ENCODE results near the gene ZNF471.

The ZNF471 gene

DNA sequence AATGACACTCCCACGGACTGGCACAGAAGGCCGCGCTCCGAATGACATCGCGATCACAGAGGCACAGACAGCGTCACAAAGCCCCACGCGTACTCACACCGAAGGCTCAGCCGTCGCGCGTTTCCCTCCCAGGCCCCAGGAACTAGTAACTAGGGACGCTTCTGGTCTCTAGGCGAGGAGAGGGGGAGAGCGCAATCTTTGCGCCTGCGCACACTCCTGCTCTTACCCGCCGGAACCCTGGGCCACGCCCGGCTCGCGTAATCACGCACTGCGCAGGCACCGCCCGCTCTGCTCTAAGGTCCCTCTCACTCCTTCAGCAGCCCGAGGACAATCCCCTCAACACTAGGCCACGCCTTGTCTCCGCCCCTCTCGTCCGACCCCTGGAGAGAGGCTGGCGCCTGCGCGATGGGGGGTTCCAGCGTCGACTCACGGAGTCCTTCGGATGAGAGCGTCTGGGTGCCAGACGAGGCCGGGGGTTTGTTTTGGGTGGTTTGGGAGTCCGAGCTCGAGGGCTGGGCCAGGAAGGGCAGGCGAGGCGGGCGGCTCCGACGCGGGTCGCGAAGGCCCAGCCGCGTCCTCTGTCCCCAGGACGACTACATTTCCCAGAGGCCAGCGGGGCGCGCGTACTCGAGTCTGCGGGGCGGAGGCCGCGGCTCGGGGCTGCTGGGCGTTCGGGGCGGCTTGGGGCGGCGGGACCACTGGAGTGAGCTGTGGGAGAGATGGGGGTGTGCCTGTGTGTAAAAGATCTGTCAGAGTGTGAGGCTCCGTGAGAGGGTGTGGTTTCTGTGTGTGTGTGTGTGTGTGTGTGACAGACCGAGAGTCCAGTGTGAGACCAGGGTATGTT is at the start of gene ZNF471:
Gene ZNF471 (plus strand): TSS at position 410 of the 844 bp plus-strand sequence. CDS start 3,717 bp downstream, outside the sequence.
- peak; percentile 96 for DNase-seq

DNA sequence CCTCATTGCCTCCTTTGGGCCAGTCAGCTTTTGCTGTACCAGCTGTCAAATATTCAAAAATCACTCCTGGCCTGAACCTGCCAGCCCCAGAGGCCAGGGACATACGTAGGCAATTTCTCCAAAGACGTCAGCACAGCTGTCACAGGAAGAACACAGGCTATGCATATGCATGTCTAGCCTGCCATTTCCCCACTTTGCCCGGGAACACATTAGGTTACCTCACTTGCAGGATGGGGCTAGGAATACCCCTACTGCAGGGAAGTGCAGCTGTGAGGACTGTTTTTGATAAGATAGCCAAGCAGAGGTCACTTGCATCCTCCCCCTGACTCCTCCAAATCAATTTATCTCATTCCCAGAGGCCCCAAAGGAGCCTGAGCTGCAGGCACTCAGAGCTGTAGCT is 33.3 kb upstream of the ZNF471 start:
- no peak for DNase-seq

DNA sequence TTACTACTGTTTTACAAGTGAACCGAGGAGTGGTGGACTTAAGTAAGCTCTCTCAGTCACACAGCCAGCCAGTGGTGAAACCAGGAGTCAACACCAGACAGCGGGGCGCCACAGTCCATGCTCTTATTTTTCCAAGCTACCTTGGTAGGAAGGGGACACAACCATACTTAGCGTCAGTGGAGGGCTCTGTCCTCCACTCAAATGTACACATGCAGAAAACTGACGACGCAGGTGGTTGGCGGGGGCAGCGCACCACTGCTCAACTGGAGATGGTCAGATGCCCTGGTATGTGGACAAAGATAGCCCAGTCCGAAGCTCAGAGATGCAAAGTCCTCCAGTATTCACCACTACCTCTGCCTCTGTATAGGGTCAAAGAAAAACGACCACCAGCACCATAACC is 31.6 kb upstream of the ZNF471 start:
- no peak for DNase-seq

DNA sequence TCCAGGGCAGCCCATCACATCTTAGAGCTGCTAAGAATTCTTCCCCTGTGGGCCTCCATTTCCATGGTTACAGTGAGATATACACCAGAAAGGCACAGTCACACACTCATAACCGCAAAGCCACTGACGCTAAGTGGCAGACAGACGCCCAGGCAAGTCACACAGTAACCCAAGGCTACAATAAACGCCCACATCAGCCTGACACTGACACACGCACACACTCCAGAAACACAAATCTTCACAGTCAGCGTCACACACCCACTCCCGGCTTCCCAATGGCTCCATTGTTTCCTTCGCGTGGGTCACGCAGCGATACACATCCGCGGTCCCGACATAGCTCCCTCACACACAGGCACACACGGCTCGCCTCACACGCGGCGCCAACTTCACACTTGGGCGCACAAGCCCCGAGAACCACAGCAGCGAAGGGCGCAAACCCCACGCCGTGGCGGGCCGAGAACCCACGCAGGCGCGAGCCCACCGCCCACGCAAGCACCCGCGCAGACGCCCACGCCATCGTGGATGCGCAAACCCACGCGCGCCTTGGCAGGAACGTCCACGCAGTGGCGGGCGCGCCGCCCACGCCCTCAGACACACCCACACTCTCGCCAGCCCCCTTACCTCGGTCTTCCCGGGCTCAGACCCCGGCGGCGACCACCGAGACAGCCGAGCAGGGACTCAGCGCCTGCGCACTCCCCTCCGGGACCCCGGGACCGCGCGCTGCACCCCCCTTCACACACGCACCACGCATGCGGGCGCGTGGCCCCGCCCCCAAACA is 30.8 kb upstream of the ZNF471 start, which contains the start of gene ZNF667:
Gene ZNF667 (minus strand): TSS at position 695 of the 778 bp plus-strand sequence. CDS start 14,975 bp downstream, outside the sequence.
- DNase-seq: peak; percentile 35

DNA sequence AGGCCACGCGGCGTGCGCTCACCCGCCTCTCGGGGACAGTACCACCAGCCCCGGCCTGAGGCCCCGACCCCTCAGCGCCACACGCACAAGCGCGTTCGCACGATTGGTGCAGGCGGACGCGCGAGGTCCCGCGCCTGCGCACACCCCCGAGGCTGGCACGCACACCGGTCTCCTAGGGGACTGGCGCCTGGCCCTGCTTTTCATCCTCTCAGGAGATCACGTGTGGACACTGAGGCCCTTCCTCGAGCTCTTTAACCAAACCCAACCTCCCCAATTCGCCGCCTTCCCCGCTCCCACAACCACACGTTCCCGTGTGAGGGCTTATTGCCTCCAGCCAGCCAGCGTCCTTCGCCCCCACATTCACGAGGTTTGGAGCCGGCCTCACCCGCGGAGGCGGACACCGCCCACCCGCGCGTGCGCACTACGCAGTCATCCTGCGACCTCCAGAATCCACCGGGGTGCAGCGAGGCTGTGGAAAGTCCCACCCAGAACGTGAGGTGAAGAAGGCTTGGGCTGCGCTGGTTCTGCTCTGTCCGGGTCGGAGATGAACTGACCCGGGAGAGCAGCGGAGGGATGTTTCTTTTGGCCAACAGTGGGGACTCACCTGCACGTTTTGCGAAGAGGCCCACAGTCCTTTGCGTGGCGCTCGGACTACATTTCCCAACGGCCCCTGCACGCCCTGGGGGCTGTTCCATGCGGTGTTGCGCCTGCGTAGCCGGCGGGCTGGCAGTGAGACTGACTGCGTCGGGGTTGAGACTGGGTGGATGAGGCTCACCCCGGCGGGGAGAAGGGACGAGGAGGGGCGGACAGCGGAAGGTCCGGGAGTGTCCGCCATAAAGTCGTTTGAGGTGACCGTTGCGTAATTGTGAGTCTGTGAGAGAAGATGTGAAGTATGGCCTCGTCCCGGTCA is 30.0 kb upstream of the ZNF471 start:
- DNase-seq: peak; percentile 89

DNA sequence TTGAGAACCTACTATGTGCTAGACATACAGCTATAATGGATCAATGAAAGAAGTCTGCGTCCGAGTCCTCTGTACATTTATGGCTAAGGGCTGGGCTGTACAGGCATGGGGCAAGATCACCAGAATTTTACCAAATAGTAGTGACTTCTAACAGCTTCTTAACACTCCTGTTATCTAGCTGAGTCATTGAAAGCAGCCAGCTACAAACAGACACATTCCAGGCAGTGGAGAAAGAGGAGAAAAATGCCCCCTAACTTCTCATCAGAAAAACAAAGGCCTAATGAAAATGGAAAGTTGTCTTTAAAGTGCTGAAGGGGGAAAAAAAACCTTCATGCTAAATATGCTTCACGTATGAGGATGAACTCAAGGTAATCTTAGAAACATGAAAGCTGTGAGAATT is 16.3 kb upstream of the ZNF471 start:
- DNase-seq: no peak

DNA sequence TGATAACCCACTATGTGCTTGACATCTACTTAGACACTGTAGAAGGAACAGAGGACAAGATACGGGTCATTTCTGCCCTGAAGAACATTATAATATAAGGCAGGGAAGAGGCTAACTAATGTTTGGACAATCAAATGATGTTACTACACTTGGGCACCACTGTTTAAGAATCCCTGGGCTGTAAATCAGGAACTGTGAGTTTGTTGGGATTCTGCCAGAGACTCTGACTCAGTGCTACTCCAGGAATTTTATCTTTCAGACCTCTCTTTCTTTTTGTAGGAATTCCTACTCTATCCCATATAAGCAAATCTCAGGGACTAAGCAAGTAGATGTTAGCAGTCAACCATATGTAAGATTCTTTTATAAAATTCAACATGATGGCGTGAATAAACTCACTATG is 3.1 kb upstream of the ZNF471 start:
- no peak for DNase-seq

DNA sequence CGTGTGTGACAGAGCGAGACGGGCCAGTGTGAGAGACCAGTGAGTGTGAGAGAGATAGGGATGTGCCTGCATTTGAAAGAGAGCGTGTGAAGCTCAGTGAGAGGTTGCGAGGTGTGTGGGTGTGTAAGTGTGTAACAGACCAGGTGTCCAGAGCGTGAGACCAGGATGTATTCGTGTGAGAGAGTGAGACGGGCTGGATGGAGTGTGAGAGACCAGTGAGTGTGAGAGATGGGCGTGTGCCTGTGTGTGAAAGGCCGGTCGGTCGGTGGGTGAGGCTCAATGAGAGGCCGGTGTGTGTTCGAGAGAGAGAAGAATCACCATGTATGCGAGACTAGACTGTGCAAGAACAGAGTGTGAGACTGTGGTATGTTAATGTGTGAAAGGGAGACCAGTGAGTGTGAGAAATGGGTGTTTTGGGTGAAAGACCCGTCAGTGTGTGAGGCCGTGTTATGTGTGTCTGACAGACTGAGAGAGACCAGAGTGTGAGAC is 679 bp downstream of the ZNF471 start:
- no peak for DNase-seq

DNA sequence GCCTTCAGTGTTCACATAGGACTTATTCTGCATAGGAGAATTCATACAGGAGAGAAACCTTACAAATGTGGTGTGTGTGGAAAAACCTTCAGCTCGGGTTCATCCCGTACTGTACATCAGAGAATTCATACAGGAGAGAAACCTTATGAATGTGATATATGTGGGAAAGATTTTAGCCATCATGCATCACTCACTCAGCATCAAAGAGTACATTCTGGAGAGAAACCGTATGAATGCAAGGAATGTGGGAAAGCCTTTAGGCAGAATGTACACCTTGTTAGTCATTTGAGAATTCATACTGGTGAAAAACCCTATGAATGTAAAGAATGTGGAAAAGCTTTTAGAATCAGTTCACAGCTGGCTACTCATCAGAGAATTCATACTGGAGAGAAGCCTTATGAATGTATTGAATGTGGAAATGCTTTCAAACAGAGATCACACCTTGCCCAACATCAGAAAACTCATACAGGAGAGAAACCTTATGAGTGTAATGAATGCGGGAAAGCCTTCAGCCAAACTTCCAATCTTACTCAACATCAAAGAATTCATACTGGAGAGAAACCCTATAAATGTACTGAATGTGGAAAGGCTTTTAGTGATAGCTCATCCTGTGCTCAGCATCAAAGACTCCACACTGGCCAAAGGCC is 17.7 kb downstream of the ZNF471 start:
- DNase-seq: no peak

DNA sequence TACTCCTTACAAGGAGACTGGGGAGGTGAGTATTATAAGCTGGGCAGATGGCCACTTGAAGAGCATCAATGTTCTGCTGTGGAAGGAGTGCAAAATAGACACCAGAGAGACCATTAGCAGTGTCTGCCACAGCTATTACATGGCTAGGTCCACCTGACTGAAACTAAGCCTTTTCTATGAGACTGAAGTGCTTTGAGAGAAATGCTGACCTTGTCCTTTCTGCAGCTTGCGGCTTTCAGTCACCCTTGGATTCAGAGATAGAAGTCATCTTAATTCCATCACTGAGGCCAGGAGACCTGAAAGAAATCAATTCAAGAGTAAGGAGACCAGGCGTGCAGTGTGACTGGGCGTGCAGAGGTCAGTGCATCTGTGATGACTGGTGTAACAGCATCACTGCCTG is 29.8 kb downstream of the ZNF471 start:
- DNase-seq: no peak

DNA sequence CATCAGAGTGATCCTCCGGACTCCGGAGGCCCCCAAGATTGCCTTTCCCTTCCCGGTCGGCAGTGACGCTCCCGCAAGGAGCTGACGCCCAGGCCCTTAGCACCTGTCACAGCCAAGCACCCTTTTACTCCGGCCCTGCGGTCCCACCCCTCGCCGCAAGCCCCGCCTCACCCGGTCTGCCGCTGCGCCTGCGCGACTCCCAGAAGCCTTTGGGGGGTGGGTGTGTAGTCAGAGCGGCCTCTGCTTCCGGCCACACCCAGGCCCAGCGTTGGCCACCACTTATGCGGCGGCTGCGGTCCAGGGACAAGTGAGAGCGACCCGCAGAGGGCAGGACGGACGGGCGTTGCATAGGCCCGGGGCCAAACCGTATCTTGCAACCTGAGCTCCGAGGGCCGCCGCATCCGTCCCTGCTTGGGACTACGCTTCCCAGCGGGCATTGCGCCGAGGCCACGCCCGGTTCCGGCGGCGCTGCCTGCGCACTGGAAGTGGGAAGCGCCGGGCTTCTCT is 30.7 kb downstream of the ZNF471 start:
- DNase-seq: peak; percentile 93

DNA sequence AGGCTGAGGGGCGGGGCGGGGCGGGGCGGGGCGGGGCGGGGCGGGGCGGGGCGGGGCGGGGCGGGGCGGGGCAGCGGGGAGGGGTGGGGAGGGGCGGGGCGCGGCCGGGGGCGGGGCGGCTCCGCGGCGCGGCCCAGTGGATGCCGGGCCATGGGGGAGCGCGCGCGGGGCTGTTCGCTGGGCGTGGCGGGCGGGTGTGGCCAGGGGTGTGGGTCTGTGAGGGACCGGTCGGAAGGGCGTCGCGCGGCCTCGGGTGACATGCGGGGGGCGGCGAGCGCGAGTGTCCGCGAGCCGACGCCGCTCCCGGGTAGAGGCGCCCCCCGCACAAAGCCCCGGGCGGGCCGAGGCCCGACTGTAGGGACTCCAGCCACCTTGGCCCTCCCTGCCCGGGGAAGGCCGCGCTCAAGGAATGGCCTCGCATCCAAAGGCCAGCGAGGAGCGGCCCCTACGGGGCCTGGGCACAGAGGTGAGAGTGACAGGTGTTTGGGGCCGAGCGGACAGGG is 31.2 kb downstream of the ZNF471 start, which contains the start of gene ZFP28:
Gene ZFP28 (plus strand): TSS at position 188 of the 503 bp plus-strand sequence. CDS start 71 bp downstream, at position 259.
- DNase-seq: peak; percentile 82

DNA sequence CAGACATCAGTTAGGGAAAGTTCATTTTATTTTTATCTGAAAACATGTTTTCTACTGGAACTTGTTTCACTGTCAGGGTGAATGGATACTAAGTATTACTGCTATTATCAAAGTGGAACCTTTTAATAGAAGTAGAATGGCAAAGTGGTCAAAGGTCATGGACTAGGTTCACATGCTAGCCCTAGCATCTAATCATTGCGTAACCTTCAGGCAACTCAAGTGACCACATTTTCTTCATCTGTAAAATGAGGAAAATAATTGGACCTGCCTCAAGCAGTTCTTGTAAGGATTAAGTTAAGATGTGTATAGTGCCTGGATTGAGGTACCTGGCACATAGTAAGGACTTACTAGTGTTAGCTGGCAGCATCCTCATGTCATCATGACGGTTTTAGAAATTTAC is 36.1 kb downstream of the ZNF471 start:
- no peak for DNase-seq

DNA sequence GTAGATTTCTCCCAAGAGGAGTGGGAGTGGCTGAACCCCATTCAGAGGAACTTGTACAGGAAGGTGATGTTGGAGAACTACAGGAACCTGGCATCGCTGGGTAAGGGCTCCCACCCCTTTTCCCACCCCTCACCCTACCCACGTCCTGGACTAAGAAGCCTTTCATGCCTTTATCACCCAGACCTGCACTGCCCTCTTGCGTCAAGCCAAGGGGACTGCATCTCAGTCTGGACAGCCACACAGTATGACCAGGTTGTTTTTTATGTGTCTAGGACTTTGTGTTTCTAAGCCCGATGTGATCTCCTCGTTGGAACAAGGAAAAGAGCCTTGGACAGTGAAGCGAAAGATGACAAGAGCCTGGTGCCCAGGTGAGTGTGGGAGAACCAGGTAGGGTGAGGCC is 39.9 kb downstream of the ZNF471 start:
- DNase-seq: no peak

DNA sequence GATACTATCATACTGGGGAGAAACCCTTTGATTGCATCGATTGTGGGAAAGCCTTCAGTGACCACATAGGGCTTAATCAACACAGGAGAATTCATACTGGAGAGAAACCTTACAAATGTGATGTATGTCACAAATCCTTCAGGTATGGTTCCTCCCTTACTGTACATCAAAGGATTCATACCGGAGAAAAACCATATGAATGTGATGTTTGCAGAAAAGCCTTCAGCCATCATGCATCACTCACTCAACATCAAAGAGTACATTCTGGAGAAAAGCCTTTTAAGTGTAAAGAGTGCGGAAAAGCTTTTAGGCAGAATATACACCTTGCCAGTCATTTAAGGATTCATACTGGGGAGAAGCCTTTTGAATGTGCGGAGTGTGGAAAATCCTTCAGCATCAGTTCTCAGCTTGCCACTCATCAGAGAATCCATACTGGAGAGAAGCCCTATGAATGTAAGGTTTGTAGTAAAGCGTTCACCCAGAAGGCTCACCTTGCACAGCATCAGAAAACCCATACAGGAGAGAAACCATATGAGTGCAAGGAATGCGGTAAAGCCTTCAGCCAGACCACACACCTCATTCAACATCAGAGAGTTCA is 46.7 kb downstream of the ZNF471 start:
- DNase-seq: no peak

DNA sequence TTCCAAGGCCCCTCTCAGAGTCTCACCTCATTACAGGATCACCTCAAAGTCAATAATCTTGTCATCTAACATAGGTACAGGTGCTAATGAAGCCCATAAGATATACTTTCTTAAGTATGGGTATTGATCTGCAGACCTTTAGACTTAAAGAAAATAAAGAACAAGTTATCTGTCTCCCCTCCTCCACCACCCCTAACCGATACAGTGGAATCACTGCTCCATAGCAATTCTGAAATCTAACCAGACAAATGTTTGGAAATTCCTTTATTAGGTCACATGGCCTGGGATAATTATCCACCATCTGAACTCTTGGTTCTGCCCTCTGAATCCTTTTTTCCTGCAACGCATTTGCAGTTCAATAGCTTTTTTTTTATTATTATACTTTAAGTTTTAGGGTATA is 55.1 kb downstream of the ZNF471 start:
- no peak for DNase-seq

DNA sequence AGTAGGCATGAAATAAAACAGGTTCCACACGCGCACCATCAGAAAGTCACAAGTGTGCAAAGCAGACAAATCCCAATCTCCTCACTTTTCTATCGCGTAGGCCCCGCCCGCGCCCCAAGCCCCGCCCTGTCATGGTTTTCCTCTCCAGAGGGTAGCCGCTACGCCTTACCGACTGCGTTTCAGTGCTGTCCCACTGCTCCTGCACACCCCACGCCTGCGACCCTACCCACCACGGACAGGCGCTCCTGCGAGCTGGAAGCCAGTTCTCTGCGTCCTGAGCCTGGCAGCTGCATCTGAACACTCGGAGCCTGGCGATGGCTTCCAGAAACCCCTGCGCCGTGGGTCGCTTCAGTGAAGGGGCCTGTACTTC is 59.2 kb downstream of the ZNF471 start:
- no peak for DNase-seq

DNA sequence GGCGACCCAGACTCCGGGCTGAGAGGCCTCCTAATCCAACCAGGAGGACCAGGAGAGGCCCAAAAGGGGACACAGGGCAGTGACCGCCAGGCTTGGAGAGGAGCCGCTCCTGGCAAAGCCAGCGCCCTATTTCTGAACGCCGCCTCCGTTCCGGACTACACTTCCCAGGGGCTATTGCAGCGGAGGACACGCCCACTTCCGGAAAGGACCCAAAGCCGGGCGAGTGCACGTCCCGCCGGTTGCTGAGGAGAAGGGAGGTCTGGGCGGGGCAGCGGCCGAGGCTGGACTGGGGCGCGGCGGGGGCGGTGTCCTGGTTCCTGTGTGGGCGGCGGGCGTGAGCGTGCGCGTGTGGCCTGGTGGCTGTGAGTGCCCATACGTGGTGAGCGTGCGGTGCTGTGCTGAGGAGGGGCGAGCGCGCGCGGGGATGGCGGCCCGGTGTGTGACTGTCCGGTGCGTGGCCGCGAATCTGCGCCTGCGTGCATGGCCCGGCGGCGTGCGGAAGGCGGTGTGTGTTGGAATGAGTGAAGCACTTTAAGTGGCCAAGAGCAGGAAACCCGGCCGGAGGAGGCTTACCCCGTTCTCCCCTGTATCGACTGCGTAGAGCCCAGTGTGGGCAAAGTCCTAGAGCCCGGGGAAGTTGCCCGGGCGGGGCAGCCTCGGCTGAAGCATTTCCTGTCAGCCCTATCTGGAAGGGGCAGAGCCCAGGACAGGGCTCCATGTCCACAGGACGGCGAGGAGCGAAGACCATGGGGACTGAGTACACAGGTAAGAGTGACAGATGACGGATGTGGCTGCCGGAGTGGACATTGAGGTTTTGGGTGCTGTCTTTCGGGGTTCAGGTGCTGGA is 59.8 kb downstream of the ZNF471 start, which contains the start of gene ZNF470:
Gene ZNF470 (plus strand): TSS at position 195 of the 847 bp plus-strand sequence. CDS start 2,844 bp downstream, outside the sequence.
- peak; percentile 79 for DNase-seq

DNA sequence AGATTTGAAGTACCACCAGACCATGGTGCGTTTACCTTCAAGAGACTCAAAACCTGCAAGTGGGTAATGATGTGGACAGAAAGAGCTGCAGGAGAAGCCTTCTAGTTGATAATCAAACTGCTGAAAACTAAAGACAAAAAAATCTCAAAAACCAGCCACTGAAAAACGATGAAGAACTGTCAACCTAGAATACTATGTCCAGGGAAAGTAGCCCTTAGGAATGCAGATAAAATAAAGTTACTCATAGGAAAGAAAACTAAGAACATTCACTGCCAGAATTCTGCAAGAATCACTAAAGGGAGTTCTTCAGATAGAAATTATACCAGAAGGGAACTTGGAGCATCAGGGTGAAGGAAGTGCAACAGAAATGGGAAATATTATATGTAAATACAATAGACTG is 64.9 kb downstream of the ZNF471 start:
- no peak for DNase-seq

DNA sequence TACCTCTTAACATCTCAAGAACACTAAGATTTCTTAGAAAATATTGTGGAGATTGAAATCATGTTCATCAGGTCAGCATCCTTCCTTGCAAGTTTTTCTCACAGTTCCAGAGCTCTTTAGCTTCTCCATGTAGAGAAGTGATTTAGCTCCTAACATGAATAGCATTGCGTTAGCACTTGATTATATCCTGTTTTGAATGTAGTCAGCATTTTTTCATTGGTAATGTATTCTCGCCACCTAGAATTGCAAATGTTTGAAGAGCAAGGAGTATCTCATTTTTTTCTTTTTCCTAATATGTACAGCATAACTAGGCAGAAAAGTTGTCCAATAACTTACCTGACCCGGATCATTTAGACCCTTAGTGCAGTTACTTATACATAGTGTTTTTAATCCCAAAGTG is 66.3 kb downstream of the ZNF471 start:
- no peak for DNase-seq
